Measurements from ENCODE around the gene PGF.
"Not testable (repeated sequence)": the region's sequence is repeated elsewhere in the genome, so short reads cannot be mapped to it uniquely, and the experiment has no call there.

Gene PGF

GRCh38 chr14:74942181-74942580 is 13.2 kb downstream of the PGF start:
- DNase-seq (ENCODE audit: low read depth, low spot score), result no peak

- DNase-seq (ENCODE audit: low read depth, low spot score), result peak; percentile 34
Measured at GRCh38 chr14:74941676-74942097, 13.7 kb downstream of the PGF start.

GRCh38 chr14:74940956-74941565 is 14.3 kb downstream of the PGF start:
- DNase-seq (ENCODE audit: low read depth, low spot score), result no peak

- no peak for DNase-seq (ENCODE audit: low read depth, low spot score)
Measured at GRCh38 chr14:74938531-74939495, 16.6 kb downstream of the PGF start.

GRCh38 chr14:74937171-74937570 is 18.2 kb downstream of the PGF start:
- DNase-seq (ENCODE audit: low read depth, low spot score), result no peak

GRCh38 chr14:74936731-74937130 is 18.7 kb downstream of the PGF start:
- no peak for DNase-seq (ENCODE audit: low read depth, low spot score)

- no peak for DNase-seq (ENCODE audit: low read depth, low spot score)
Measured at GRCh38 chr14:74936151-74936550, 19.2 kb downstream of the PGF start.

- no peak for DNase-seq (ENCODE audit: low read depth, low spot score)
Measured at GRCh38 chr14:74935360-74935680, 20.1 kb downstream of the PGF start.

GRCh38 chr14:74934476-74935359 is 20.7 kb downstream of the PGF start:
- no peak for DNase-seq (ENCODE audit: low read depth, low spot score)

GRCh38 chr14:74934041-74934440 is 21.4 kb downstream of the PGF start:
- no peak for DNase-seq (ENCODE audit: low read depth, low spot score)

GRCh38 chr14:74932936-74933335 is 22.5 kb downstream of the PGF start:
- DNase-seq (ENCODE audit: low read depth, low spot score), result not testable (repeated sequence)

- no peak for DNase-seq (ENCODE audit: low read depth, low spot score)
Measured at GRCh38 chr14:74932401-74932901, 22.9 kb downstream of the PGF start.

- DNase-seq (ENCODE audit: low read depth, low spot score), result not testable (repeated sequence)
Measured at GRCh38 chr14:74931744-74932143, 23.7 kb downstream of the PGF start.

GRCh38 chr14:74929242-74929641 is 26.2 kb downstream of the PGF start:
- no peak for DNase-seq (ENCODE audit: low read depth, low spot score)

- DNase-seq (ENCODE audit: low read depth, low spot score), result no peak
Measured at GRCh38 chr14:74927225-74927624, 28.2 kb downstream of the PGF start.

GRCh38 chr14:74924061-74924460 is 31.3 kb downstream of the PGF start:
- DNase-seq (ENCODE audit: low read depth, low spot score), result no peak

GRCh38 chr14:74922752-74923401 is 32.5 kb downstream of the PGF start, which contains the start of gene RPS6KL1:
TSS of gene RPS6KL1 (minus strand) at chr14:74923260. CDS start at chr14:74921541, 1,719 bp downstream.
- peak; percentile 28 for DNase-seq (ENCODE audit: low read depth, low spot score)

GRCh38 chr14:74921987-74922751 is 33.2 kb downstream of the PGF start:
- no peak for DNase-seq (ENCODE audit: low read depth, low spot score)

GRCh38 chr14:74921053-74921620 is 34.3 kb downstream of the PGF start:
- DNase-seq (ENCODE audit: low read depth, low spot score), result no peak

- no peak for DNase-seq (ENCODE audit: low read depth, low spot score)
Measured at GRCh38 chr14:74920281-74920680, 35.1 kb downstream of the PGF start.
